Upper lobe of left lung (tissue), 6 donors: ENCODE measurements around the gene AFF1. TPM values are rescaled to one million over a fixed set of nuclear protein-coding genes. Genes with fewer than 3 reads are reported as not detected.

Source experiments
- ATAC-seq, 2 donors: fragments of 200-7000 bp; cut with Tn5 transposase; one replicate each; pipeline ENCODE4 v1.9.1; 2022; ENCODE audit warnings: mild to moderate bottlenecking in 2 of 2, moderate library complexity in 2 of 2; ENCODE audit not compliant: low FRiP score in 2 of 2
- DNase-seq, 2 donors: peaks; one replicate each; pipeline ENCODE4 v3.0.0-alpha.2; 2019 to 2020
- H3K27ac ChIP-seq, 4 donors: fragments of 200-600 bp; sonication (generic); one replicate each; pipeline ENCODE4 v1.5.1; 2016 to 2019
- H3K27me3 ChIP-seq, 4 donors: fragments of 200-600 bp; sonication (generic); one replicate each; pipeline ENCODE4 v1.5.1; 2017 to 2019
- H3K36me3 ChIP-seq, 4 donors: fragments of 200-600 bp; sonication (generic); one replicate each; pipeline ENCODE4 v1.5.1; 2016 to 2019
- H3K4me1 ChIP-seq, 4 donors: fragments of 200-600 bp; sonication (generic); one replicate each; pipeline ENCODE4 v1.5.1; 2018 to 2019
- H3K4me3 ChIP-seq, 4 donors: fragments of 200-600 bp; sonication (generic); one replicate each; pipeline ENCODE4 v1.5.1; 2017 to 2019; ENCODE audit warnings: mild to moderate bottlenecking in 2 of 4, moderate library complexity in 1 of 4
- H3K9me3 ChIP-seq, 4 donors: fragments of 200-600 bp; sonication (generic); one replicate each; pipeline ENCODE4 v1.5.1; 2018 to 2019
- CTCF ChIP-seq, 6 experiments: fragments of 450-650 bp in 4 of 6; fragments of 200-600 bp in 2 of 6; sonication (generic) in 2 of 6; IDR thresholded peaks; one replicate each; pipeline ENCODE4 v1.5.1; 2016 to 2019; ENCODE audit warnings: antibody characterized with exemption in 6 of 6
- EP300 ChIP-seq, 4 donors: sonication (generic); formaldehyde crosslinking; IDR thresholded peaks; one replicate each; pipeline ENCODE4 v1.5.1; 2017; ENCODE audit warnings: antibody characterized with exemption in 4 of 4, control low read depth in 2 of 4
- POLR2A ChIP-seq, 4 donors: fragments of 450-650 bp; IDR thresholded peaks; one replicate each; pipeline ENCODE4 v1.5.1; 2016 to 2017; ENCODE audit warnings: antibody characterized with exemption in 4 of 4, mild to moderate bottlenecking in 2 of 4
- POLR2AphosphoS5 ChIP-seq, 2 donors: sonication (generic); formaldehyde crosslinking; IDR thresholded peaks; one replicate each; pipeline ENCODE4 v1.5.1; 2017; ENCODE audit warnings: antibody characterized with exemption in 2 of 2
- WGBS, 2 donors: methylation state at CpG; one replicate each; pipeline ENCODE4 v1.1.5; 2017 to 2018; 5-methylcytosine and 5-hydroxymethylcytosine counted together
- total RNA-seq, 6 donors: library from RNA; depleted of rRNA in 4 of 6; stranded (reverse); fragments of >200 nt in 4 of 6; gene quantifications; one replicate each; pipeline versions ENCODE4 v1.1.0 to v1.2.1, GENCODE V29; 2016 to 2021
- donor health status: DM: no; HTN: no; CAD: no; lungs with moderate emphysema.
- donor health status: DM: no; HTN: yes; CAD: no; lungs with severe emphysema.

Gene AFF1
- total RNA-seq, 6 donors from 2014 or later, result 45.5 to 124 (median 83.9) TPM

DNA sequence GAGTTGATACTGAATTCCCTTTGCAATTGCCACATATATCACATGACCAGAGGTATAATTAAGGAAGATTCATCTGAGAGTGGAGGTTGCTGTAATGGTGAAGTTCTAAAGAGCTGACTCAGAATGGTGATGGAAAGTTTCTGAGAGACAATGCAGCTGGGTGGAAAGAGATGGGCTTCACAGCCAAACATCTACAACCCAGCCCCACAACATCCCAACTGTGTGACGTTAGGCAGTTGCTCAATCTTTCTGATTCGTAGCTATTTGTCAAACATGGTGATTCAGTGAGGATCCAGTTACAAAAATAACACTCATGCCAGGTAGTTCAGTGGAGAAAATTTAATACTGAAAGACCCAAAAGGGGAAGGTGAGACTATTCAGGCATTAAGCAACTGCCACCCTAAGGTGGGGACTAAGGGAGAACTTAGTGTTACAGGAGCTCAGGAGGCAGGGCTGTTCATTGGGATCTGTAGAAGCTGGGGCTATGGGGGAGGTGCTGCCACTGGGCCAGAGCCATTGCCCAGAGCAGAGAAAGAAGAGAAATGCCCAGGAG is 6.9 kb upstream of the AFF1 start:
- H3K4me1 ChIP-seq, result peaks cover 0 to 5% (median 3%) of the 10 kb centered on the region in 4 donors
- DNase-seq, result no peak
- H3K4me3 ChIP-seq, result no peak overlapping the region
- H3K27ac ChIP-seq, result peak overlapping the region in 3 of 4 donors; percentile 15 to 57 (median 39)
- H3K27me3 ChIP-seq, result no peaks in the 10 kb centered on the region
- TF ChIP-seq POLR2AphosphoS5 (IDR thresholded peaks at IDR 0.05), result peak in 1 of 2 donors; percentile 65
- TF ChIP-seq EP300 (IDR thresholded peaks at IDR 0.05), result no peak
- H3K9me3 ChIP-seq, result no peaks in the 10 kb centered on the region
- peaks cover 0 to 6% (median 0%) of the 10 kb centered on the region in 4 donors for H3K36me3 ChIP-seq
- 24 to 45% methylated on average over 2 of the region's 2 CpGs for WGBS, 2 donors
- peak; percentile 61 to 92 for ATAC-seq

GRCh38 chr4:86928400-86929255 is 6.2 kb upstream of the AFF1 start:
- H3K27me3 ChIP-seq, result no peaks in the 10 kb centered on the region
- TF ChIP-seq CTCF (IDR thresholded peaks at IDR 0.05) (no peak), EP300 (IDR thresholded peaks at IDR 0.05) (no peak), POLR2AphosphoS5 (IDR thresholded peaks at IDR 0.05) (no peak), POLR2A (IDR thresholded peaks at IDR 0.05) (no peak)
- H3K27ac ChIP-seq, result peak overlapping the region in 3 of 4 donors; percentile 15 to 57 (median 39)
- WGBS, 2 donors, result 83 to 89% methylated on average over 10 of the region's 10 CpGs
- no peak overlapping the region for H3K4me3 ChIP-seq
- peaks cover 0 to 6% (median 0%) of the 10 kb centered on the region in 4 donors for H3K36me3 ChIP-seq
- ATAC-seq, result peak in 1 of 2 donors; percentile 23
- H3K4me1 ChIP-seq, result peaks cover 3 to 8% (median 7%) of the 10 kb centered on the region in 4 donors
- no peak for DNase-seq
- no peaks in the 10 kb centered on the region for H3K9me3 ChIP-seq

DNA sequence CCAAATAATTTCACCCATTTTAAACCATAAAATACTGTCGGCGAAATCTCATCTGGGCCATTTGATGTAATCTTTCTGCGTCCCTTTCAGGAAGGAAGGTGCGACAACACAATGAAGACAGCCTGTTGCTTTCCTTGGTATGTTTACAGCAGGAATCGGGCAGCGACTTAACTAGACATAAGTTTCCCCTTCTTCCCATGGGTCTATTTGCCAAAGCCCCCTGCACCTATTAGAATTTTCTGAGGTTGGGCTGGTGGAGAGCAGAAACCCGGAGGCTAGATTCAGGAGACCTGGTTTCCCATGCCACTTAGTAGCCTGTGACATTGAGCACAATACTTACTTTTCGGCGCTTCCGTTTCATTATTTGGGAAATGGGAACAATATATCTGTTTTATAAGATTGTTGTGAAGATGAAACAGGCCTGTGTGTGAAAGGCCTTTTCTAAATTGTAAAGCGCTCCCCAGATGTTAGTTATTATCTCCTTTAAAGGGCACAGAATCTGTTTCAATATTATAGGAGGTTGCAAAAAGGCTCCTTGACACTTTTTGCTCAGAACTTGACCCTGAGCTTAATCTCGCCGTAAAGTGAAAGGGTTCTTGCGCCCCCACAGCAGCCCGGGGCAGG is 552 bp upstream of the AFF1 start:
- TF ChIP-seq POLR2AphosphoS5 (IDR thresholded peaks at IDR 0.05), result no peak
- TF ChIP-seq EP300 (IDR thresholded peaks at IDR 0.05), result no peak
- TF ChIP-seq CTCF (IDR thresholded peaks at IDR 0.05), result no peak
- no peak for TF ChIP-seq POLR2A (IDR thresholded peaks at IDR 0.05)
- 3 to 8% methylated on average over 13 to 15 of the region's 15 CpGs for WGBS, 2 donors
- no peak for DNase-seq
- peaks cover 30 to 44% (median 34%) of the 10 kb centered on the region in 4 donors for H3K4me1 ChIP-seq
- ATAC-seq, result no peak
- peak overlapping the region; percentile 93 to 99 (median 97) for H3K27ac ChIP-seq
- H3K27me3 ChIP-seq, result no peaks in the 10 kb centered on the region
- H3K9me3 ChIP-seq, result no peaks in the 10 kb centered on the region
- H3K4me3 ChIP-seq, result peak overlapping the region; percentile 46 to 94 (median 80)
- H3K36me3 ChIP-seq, result peaks cover 0 to 6% (median 0%) of the 10 kb centered on the region in 4 donors

DNA sequence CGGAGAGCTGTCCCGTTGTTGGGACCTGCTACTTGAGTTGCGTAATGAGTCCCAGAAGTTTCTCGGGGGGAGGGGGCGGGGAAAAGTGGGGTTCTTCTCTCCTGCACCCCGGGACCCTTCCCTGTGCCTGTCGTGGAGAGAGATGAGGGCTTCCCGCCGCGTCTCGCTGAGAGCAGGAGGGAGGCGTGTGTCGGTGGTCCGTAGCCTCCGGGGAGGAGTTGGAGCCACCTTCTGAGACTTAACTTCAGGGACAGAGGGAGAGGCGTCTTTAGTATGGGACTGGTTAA is 698 bp downstream of the AFF1 start:
- peaks cover 0 to 6% (median 0%) of the 10 kb centered on the region in 4 donors for H3K36me3 ChIP-seq
- peaks cover 40 to 57% (median 47%) of the 10 kb centered on the region in 4 donors for H3K4me1 ChIP-seq
- WGBS, 2 donors, result 1 to 3% methylated on average over 15 to 16 of the region's 16 CpGs
- TF ChIP-seq CTCF (IDR thresholded peaks at IDR 0.05) (no peak), POLR2A (IDR thresholded peaks at IDR 0.05) (no peak), POLR2AphosphoS5 (IDR thresholded peaks at IDR 0.05) (no peak), EP300 (IDR thresholded peaks at IDR 0.05) (no peak)
- H3K9me3 ChIP-seq, result no peaks in the 10 kb centered on the region
- DNase-seq (peak in 1 of 2 donors; percentile 37), ATAC-seq (peak in 1 of 2 donors; percentile 20)
- H3K27me3 ChIP-seq, result no peaks in the 10 kb centered on the region
- H3K4me3 ChIP-seq, result peak overlapping the region; percentile 72 to 95 (median 91)
- H3K27ac ChIP-seq, result peak overlapping the region; percentile 93 to 99 (median 97)
